Effector memory CD8-positive, alpha-beta T cell (primary cell): ENCODE data around the gene ADAM33.

Experiments
- ATAC-seq: fragments of 150-1000 bp; cut with Tn5 transposase; replicated peaks from 2 replicates; pipeline ENCODE4 v1.10.0; 2021; ENCODE audit warnings: mild to moderate bottlenecking, moderate library complexity
- DNase-seq, 3 experiments: peaks; one replicate each; pipeline ENCODE4 v3.0.0; 2021
- H3K27ac Mint-ChIP-seq, 2 donors: one replicate each; pipeline ENCODE4 v1.8.0; 2022; ENCODE audit warnings: mild to moderate bottlenecking in 2 of 2, mixed read lengths in 2 of 2, moderate library complexity in 2 of 2
- H3K27me3 Mint-ChIP-seq, 2 donors: one replicate each; pipeline ENCODE4 v1.8.0; 2022; ENCODE audit warnings: mixed read lengths in 2 of 2
- H3K36me3 Mint-ChIP-seq: one replicate; pipeline ENCODE4 v1.8.0; 2022; ENCODE audit warnings: mild to moderate bottlenecking, moderate library complexity, mixed read lengths; ENCODE audit not compliant: insufficient read depth
- H3K4me1 Mint-ChIP-seq, 2 donors: one replicate each; pipeline ENCODE4 v1.8.0; 2022; ENCODE audit warnings: low read depth in 2 of 2, mixed read lengths in 2 of 2
- H3K4me3 Mint-ChIP-seq, 2 donors: one replicate each; pipeline ENCODE4 v1.8.0; 2022; ENCODE audit warnings: mild to moderate bottlenecking in 2 of 2, mixed read lengths in 2 of 2, moderate library complexity in 2 of 2
- H3K9me3 Mint-ChIP-seq, 2 donors: one replicate each; pipeline ENCODE4 v1.8.0; 2022; ENCODE audit warnings: mixed read lengths in 2 of 2

Gene ADAM33

GRCh38 chr20:3720068-3720467, 38.3 kb upstream of the ADAM33 start:
- H3K4me3 Mint-ChIP-seq, result no peak overlapping the region
- H3K9me3 Mint-ChIP-seq, result no peaks in the 10 kb centered on the region

DNA sequence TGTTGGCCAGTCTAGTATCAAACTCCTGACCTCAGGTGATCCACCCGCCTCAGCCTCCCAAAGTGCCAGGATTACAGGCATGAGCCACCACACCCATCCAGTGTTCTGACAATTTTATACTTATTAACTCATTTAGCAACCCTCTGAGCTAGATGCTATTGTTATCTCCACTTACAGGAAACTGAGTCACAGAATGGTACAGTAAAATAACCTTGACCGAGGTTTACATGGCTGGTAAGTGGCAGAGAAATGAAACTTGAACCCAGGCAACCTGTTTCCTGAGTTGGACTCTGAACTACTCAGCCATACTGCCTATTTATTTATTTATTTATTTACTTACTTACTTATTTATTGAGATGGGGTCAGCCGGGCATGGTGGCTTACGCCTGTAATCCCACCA, 37.2 kb upstream of the ADAM33 start:
- DNase-seq (no peak), ATAC-seq (no peak)
- Mint-ChIP-seq H3K27ac (no peak overlapping the region), H3K9me3 (no peaks in the 10 kb centered on the region), H3K36me3 (peaks cover 3% of the 10 kb centered on the region), H3K4me3 (no peak overlapping the region), H3K4me1 (peaks cover 0 to 1% of the 10 kb centered on the region in 2 donors), H3K27me3 (peaks cover 49 to 66% of the 10 kb centered on the region in 2 donors)

More at GRCh38 chr20:3720068-3720467, 38.3 kb upstream of the ADAM33 start:
- Mint-ChIP-seq H3K36me3 (peaks cover 3% of the 10 kb centered on the region), H3K27ac (no peak overlapping the region), H3K4me1 (peaks cover 0 to 1% of the 10 kb centered on the region in 2 donors), H3K27me3 (peaks cover 59 to 73% of the 10 kb centered on the region in 2 donors)
- no peak for ATAC-seq
- DNase-seq, result no peak

- Mint-ChIP-seq H3K27me3 (peaks cover 47 to 63% of the 10 kb centered on the region in 2 donors), H3K4me3 (no peak overlapping the region), H3K9me3 (no peaks in the 10 kb centered on the region), H3K4me1 (peaks cover 0 to 1% of the 10 kb centered on the region in 2 donors), H3K36me3 (peaks cover 3% of the 10 kb centered on the region), H3K27ac (peak overlapping the region in 1 of 2 donors; percentile 39)
- DNase-seq (peak in 2 of 3 experiments; percentile 11 to 17), ATAC-seq (peak; percentile 58)
Measured at GRCh38 chr20:3716195-3716834, 34.5 kb upstream of the ADAM33 start.

GRCh38 chr20:3714092-3714491, 32.3 kb upstream of the ADAM33 start:
- H3K27me3 Mint-ChIP-seq, result peaks cover 30 to 52% of the 10 kb centered on the region in 2 donors
- no peak for DNase-seq
- no peak overlapping the region for H3K27ac Mint-ChIP-seq
- no peaks in the 10 kb centered on the region for H3K9me3 Mint-ChIP-seq
- H3K36me3 Mint-ChIP-seq, result no peaks in the 10 kb centered on the region
- ATAC-seq, result no peak
- no peak overlapping the region for H3K4me3 Mint-ChIP-seq
- H3K4me1 Mint-ChIP-seq, result peaks cover under 1 to 4% of the 10 kb centered on the region in 2 donors

DNA sequence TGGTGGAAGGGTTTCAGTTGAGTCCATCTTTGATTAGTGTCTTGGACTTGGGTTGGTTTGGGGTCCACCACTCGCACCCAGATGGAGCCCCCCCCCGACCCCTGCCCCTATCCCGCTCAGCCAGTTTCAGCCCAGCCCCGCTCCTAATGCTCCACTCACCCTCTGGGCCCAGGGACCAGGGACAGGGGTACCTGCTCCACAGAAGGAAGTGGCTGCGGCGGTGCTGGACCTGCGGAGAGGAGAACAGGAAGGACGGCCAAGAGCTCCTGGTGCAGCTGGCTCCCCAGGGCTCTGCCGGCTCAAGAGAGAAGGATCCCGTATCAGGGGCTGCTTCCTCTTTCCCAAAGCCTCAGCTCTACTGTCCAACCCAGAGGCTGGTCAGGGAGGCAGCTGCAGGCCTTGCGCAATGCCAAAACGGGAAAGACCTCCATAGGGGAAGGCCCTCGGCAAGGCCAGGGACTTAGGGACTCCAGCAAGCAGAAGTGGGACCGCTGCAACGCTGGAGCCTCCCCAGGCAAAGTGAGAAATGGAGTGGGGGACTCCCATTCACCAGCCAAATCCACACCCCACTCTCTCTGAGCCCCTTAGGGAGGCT, 30.6 kb upstream of the ADAM33 start, which contains the start of gene SIGLEC1:
TSS of gene SIGLEC1 (minus strand) at position 322 of the 595 bp plus-strand sequence. CDS start 5,472 bp downstream, outside the sequence.
- DNase-seq, result no peak
- H3K4me1 Mint-ChIP-seq, result peaks cover 6 to 8% of the 10 kb centered on the region in 2 donors
- H3K36me3 Mint-ChIP-seq, result no peaks in the 10 kb centered on the region
- no peak for ATAC-seq
- H3K27ac Mint-ChIP-seq, result no peak within 1 kb of the TSS
- no peak within 1 kb of the TSS for H3K4me3 Mint-ChIP-seq
- H3K27me3 Mint-ChIP-seq, result peaks cover 25 to 51% of the 10 kb centered on the region in 2 donors
- H3K9me3 Mint-ChIP-seq, result no peaks in the 10 kb centered on the region

GRCh38 chr20:3711484-3711941, 29.7 kb upstream of the ADAM33 start:
- DNase-seq (no peak), ATAC-seq (no peak)
- H3K27me3 Mint-ChIP-seq, result peaks cover 18 to 44% of the 10 kb centered on the region in 2 donors
- no peak overlapping the region for H3K27ac Mint-ChIP-seq
- H3K9me3 Mint-ChIP-seq, result no peaks in the 10 kb centered on the region
- H3K4me1 Mint-ChIP-seq, result peaks cover 6 to 8% of the 10 kb centered on the region in 2 donors
- H3K36me3 Mint-ChIP-seq, result no peaks in the 10 kb centered on the region
- H3K4me3 Mint-ChIP-seq, result no peak overlapping the region

GRCh38 chr20:3710703-3711483, 29.1 kb upstream of the ADAM33 start:
- Mint-ChIP-seq H3K27ac (no peak overlapping the region), H3K36me3 (no peaks in the 10 kb centered on the region), H3K4me1 (peaks cover 6 to 8% of the 10 kb centered on the region in 2 donors), H3K9me3 (no peaks in the 10 kb centered on the region), H3K27me3 (peaks cover 17 to 44% of the 10 kb centered on the region in 2 donors), H3K4me3 (no peak overlapping the region)
- DNase-seq, result peak; percentile 77 to 80 (median 78)
- peak; percentile 66 for ATAC-seq

DNA sequence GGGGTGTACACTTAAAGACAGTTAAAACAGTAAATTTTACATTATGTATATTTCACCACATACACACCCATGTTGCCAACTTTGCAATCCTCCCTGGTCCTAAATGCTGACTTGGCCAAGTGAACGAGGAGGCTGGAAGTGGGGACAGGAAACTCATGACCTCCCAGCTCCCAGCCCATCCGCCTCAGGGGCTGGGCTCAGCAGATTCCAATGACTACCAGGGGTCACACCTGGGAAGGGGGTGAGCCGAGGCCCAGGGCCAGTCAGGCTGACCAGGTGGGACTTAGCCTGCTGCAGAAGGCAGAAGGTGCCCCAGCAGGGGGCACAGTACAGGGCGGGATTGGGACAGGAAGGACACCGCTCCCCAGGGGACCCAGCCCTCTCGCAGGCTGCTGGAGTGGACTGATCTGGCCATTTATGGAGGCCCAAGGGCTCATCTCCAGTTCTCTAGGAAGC, 28.2 kb upstream of the ADAM33 start:
- no peak overlapping the region for H3K4me3 Mint-ChIP-seq
- H3K36me3 Mint-ChIP-seq, result no peaks in the 10 kb centered on the region
- H3K27me3 Mint-ChIP-seq, result peaks cover 17 to 49% of the 10 kb centered on the region in 2 donors
- no peak for DNase-seq
- no peaks in the 10 kb centered on the region for H3K9me3 Mint-ChIP-seq
- H3K27ac Mint-ChIP-seq, result no peak overlapping the region
- ATAC-seq, result no peak
- peaks cover 6 to 8% of the 10 kb centered on the region in 2 donors for H3K4me1 Mint-ChIP-seq

GRCh38 chr20:3707508-3707899, 25.7 kb upstream of the ADAM33 start:
- H3K4me3 Mint-ChIP-seq, result no peak overlapping the region
- no peaks in the 10 kb centered on the region for H3K36me3 Mint-ChIP-seq
- no peak overlapping the region for H3K27ac Mint-ChIP-seq
- H3K9me3 Mint-ChIP-seq, result no peaks in the 10 kb centered on the region
- H3K4me1 Mint-ChIP-seq, result peaks cover 6 to 8% of the 10 kb centered on the region in 2 donors
- ATAC-seq (no peak), DNase-seq (no peak)
- peaks cover 23 to 68% of the 10 kb centered on the region in 2 donors for H3K27me3 Mint-ChIP-seq

DNA sequence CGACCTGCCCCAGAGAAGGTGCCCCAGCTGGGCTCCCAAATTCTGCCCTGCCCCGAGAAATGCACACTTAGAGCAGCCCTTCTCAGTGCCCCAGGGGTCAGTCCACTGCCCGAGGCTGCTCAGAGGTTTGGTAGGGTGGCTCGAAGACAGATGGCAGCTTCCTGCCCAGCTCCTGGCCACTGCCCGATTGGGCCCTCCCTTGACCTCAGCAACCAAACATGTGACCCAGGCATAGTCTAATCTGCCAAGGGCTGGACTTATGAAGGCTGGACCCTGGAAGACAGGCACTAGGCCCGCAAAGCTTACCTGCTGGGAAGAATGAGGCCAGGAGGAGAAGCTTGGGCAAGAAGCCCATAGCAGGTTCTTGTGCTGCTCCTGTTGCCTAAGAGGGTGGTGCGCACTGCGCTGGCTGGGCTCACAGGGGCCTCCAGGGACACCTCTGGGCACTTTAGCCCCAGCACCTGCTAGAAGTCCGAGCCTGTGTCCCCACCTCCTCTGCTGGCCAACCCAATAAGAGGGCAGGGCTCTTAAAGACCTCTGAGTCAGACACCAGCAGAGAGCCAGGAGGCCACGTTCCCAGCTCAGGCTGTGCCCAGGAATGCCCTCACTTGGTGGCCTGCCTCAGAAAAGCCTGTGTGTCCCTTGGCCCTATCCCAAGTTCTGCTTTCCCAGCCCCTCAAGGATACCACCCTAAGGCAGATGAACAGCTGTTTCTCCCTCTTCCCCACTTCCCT, 25.1 kb upstream of the ADAM33 start:
- no peaks in the 10 kb centered on the region for H3K9me3 Mint-ChIP-seq
- peaks cover 6 to 8% of the 10 kb centered on the region in 2 donors for H3K4me1 Mint-ChIP-seq
- ATAC-seq, result no peak
- H3K27ac Mint-ChIP-seq, result no peak overlapping the region
- no peak overlapping the region for H3K4me3 Mint-ChIP-seq
- H3K36me3 Mint-ChIP-seq, result no peaks in the 10 kb centered on the region
- peaks cover 20 to 68% of the 10 kb centered on the region in 2 donors for H3K27me3 Mint-ChIP-seq
- DNase-seq, result no peak

DNA sequence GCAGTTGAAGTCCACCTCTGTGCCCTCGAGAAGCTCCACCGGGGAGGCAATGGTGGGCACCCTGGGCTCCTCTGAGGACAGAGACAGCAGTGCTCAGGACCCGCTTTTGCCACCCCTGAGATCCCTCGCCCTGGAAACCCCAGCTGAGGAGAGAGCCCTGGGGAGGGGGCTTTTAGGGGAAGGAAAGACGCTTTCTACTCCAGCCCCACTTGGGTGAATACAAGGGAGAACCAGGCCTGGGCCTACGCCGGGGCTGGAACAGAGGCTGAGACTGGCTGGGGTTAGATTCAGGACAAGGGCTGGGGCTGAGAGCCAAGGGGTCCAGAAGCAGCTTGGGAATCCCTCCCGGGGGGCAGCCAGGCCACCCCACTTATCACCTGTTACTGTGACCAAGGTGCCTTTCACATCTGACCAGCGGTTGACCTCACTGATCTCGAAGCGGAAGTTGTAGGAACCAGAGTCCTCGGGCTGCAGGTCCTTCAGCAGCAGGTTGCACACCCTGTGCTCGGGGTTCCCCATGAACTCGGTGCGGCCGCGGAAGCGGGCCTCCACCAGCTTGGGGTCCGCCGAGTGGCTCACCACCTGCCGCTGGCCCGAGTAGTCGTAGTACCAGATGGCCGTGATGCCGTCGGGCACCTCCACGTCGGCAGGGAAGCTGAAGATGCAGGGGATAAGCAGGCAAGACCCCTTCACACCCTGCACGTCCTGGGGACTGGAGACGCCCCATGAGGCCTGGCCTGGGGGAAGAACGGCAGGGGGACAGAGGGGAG, 24.3 kb upstream of the ADAM33 start:
- Mint-ChIP-seq H3K9me3 (no peaks in the 10 kb centered on the region), H3K36me3 (no peaks in the 10 kb centered on the region), H3K27ac (no peak overlapping the region), H3K4me3 (no peak overlapping the region), H3K27me3 (peaks cover 12 to 68% of the 10 kb centered on the region in 2 donors), H3K4me1 (peaks cover 6 to 8% of the 10 kb centered on the region in 2 donors)
- DNase-seq (no peak), ATAC-seq (no peak)

DNA sequence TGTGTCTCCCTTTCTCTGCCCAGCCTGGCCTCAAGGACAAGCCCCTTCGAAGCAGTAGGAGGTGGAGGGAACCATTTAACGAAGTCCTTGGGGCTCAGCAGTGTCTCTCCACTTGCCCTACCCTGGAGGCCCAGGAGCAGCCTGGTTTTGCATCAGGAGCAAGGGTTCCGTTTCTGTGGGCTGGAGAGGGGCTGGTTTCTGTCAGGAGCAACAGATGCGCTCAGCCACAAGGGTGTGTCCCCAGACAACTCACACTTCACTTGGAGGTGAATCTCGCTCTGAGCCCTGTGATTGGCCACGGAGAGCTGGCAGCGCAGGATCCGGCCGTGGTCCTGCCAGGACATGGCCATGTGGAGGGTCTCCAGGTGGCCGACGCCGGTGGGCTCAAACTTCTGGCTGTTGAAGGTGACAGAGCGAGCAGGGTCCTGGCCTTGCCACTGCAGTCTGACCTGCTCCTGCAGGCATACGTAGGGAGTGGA, 23.7 kb upstream of the ADAM33 start:
- Mint-ChIP-seq H3K9me3 (no peaks in the 10 kb centered on the region), H3K4me3 (no peak overlapping the region), H3K36me3 (no peaks in the 10 kb centered on the region), H3K27me3 (peaks cover 11 to 65% of the 10 kb centered on the region in 2 donors), H3K4me1 (peaks cover 6 to 8% of the 10 kb centered on the region in 2 donors), H3K27ac (no peak overlapping the region)
- DNase-seq (no peak), ATAC-seq (no peak)
